Myocyte (in vitro differentiated cells): ENCODE data around the gene XXYLT1. TPM values are rescaled to one million over a fixed set of nuclear protein-coding genes. Genes with fewer than 3 reads are reported as not detected.
"Not testable (repeated sequence)": the region's sequence is repeated elsewhere in the genome, so short reads cannot be mapped to it uniquely, and the experiment has no call there.

ENCODE experiments used
- DNase-seq: peaks from one replicate; pipeline ENCODE4 v3.0.0-alpha.2; 2012; ENCODE audit warnings: low read depth
- total RNA-seq: library from RNA; depleted of rRNA; stranded (reverse); fragments of >200 nt; gene quantifications from 2 replicates; pipeline ENCODE4 v1.2.3, GENCODE V29; 2014

The XXYLT1 gene
- total RNA-seq, 1 donor from 2014 or later, result 14.5 TPM

DNA sequence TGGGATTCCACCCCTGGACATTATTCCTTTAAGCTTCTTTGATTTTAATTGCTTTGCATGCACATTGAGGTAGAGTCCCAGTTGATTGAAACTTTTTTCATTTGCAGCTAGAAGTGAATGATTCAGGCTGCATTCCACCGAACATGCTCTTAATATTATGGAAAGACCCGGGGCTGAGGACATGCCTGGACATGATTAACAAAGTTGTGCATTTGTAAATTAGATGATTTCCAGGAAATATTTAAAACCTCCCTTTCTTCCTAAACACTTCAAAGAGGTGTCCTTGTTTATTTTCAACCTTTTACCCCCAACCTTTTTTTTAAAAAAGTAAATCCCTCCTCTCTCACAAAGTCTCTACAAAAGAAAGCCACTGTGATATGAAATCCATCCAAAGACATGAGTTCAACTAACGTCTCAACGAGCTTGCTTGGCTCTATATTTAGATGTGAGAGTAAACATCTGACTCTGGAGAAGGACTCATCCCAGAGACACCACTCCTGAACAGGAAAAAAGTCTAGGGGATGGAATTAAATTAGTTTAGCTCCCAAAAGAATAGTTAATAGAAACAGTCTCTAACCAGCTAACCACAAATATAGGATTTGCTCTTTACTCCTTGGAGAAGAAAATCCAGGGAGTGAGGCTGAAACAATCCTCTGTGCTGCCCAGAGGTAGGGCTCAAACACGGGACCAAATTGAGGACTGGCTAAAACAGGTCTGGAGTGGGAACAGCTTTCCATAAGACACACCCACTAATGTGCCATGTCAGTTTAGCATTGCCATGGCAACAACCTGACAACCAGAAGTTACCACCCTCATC is 83.1 kb downstream of the XXYLT1 start:
- DNase-seq, result peak; percentile 64

DNA sequence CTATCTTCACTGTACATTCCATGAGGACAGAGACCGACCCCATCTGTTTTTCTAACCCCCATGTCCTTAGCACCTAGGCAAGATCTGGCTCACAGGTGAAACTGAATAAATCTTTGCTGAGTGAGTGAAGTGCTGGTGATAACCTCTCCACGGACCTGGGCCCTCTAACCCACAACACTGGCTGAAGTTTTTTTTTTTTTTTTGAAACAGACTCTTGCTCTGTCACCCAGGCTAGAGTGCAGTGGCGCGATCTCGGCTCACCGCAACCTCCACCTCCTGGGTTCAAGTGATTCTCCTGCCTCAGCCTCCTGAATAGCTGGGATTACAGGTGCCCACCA is 84.3 kb downstream of the XXYLT1 start:
- not testable (repeated sequence) for DNase-seq

DNA sequence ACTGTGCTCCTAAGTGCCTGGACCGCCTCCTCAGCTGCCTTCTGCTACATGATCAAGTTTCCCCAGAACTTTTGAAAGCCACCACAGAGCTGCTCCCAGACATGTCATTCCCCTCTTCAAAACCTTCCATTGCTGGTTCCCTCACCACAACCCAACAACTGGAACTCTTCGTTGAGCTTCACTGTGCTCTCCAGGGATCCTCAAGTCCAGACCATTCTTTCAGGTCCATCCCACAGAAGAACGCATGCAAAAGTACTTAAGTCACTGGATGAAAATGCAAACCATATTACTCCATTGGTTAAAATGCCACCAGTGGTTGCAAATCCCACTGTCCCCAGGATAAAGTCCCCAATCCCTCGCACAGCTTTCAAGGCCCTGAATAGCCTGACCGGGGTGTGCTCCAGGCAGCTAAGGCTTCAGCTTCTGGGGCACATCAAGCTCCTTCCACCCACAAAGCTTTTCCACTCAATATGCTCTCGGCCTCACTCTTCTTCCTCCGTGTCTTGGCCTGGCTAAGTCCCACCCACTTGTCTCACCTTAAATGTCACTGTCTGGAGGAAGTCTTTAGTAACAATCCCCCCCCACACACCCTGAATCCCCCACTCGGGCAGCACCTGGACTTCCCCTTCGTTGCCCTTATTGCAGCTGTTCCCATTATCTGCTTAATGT is 84.8 kb downstream of the XXYLT1 start:
- peak; percentile 92 for DNase-seq

DNA sequence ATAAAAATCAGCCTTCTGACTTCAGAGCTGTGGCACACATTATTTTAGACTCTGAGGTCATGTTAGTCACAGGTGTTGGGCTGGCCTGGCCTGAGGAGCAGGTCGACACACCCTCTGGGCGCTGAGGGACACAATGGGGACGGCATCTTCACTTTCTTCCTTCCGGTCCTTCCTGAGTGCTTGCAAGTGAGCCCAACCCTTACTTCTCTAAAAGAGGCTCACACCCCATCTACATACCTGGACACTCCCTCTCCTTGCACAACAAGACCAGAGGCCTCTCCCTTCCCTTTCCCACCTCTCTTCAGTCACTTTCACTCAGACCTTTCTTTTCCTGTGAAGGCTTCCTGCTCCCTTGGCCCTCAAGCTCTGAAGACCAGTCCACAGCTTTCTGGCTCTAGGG is 85.4 kb downstream of the XXYLT1 start:
- no peak for DNase-seq

DNA sequence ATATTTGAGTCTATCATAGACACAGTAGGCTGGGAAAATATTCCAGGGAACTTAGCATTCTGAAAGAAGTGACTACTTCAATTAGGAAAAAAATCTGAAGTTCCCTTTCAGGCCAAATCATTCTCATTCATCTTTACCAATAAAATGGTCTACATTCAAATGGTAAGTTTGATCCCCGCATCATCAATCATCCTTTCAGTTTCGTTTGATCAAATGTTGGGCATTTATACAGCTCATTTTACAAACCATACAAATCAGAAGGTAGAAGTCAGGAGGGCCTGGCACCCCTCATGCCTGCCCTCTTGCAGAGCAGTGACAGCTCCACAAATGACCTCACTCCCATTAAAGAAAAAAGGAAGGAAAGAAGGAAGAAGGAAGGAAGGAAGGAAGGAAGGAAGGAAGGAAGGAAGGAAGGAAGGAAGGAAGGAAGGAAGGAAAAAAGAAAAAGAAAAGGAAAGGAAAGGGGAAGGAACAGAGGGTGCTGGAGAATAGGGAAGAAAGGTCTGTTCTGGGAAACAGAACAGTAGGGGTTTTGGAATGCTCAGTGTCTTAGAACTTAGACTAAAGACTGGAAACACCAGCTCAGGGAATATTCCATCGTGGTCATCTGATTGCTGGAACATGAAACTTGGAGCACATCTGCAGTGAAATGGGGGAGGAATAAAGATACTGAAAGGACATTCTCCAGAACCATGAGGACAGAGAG is 86.1 kb downstream of the XXYLT1 start:
- DNase-seq, result no peak

DNA sequence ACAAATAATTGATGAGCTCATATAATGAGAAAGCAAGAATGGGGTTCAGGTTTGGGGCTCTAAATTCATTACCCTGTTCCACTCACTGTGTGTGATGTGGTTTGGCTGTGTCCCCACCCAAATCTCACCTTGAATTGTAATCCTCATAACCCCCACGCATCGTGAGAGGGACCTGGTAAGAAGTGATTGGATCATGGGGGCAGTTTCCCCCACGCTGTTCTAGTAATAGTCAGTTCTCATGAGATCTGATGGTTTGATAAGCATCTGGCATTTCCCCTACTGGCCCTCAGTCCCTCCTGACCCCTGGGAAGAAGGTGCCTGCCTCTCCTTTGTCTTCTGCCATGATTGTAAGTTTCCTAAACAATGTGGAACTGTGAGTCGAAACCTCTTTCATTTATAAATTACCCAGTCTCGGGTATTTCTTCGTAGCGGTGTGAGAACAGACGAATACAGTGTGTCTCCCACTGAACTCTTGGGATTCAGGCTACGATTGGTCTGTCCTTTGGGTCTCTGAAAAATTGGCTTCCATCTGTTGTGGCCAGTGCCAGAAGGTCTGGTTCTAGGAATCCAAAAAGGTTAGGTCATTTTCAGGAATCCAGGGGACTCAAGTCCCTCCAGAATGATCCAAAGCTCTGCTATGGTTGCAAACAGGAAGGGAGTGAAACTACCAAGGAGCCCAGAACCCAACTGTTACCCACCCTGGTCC is 87.7 kb downstream of the XXYLT1 start:
- DNase-seq, result peak; percentile 18

- DNase-seq, result no peak
Observed at GRCh38 chr3:195182470-195182795, 88.5 kb downstream of the XXYLT1 start.

GRCh38 chr3:195181741-195182469 is 89.1 kb downstream of the XXYLT1 start:
- DNase-seq, result no peak

DNA sequence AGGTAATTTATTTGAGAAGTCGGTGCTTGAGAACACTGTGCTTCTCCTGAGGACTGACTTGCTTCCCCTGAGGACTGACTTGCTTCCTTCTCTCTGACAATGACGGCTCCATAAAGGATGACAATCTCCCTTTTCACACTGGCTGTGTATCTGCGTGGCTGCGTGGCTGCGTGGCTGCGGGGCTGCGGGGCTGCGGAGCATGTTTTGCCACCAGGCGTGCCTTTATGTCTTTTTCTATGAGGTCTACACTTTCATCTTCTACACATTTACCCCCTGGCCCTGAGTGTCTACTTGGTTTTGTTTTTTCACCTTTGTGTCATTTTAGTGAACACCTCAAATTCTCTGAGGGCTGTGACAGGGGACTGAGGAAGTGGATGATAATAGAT is 89.9 kb downstream of the XXYLT1 start:
- no peak for DNase-seq

DNA sequence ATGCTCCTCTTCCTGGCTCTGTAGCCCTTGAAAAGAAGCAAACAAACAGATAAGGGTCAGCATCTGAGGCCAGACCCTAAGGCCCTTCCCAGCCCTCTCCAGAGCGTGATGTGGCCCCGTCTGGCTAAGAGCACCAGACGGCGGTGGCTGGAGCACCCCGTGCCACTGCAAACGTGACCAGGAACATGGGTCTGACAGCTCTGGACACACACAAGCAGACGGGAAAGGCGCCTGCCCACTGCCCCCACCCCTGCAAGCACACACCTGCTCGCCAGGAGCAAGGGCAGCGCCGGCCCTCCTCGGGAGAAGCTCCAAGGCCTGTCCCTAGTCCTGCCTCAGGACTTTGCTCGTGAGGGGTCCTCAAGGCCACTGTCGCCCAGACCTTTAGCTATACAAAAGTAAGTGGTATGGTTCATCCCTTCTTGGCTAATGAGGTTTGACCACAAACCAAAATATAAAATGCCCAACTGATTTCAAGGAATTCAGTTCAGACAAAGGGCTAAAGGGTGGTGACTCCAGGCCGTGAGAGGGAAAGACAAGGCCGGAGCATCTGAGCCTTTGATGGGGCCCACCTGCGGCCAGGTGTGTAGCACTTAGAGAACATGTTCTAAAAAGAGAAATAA is 90.4 kb downstream of the XXYLT1 start:
- no peak for DNase-seq

GRCh38 chr3:195179776-195180489 is 91.0 kb downstream of the XXYLT1 start:
- DNase-seq, result no peak

DNA sequence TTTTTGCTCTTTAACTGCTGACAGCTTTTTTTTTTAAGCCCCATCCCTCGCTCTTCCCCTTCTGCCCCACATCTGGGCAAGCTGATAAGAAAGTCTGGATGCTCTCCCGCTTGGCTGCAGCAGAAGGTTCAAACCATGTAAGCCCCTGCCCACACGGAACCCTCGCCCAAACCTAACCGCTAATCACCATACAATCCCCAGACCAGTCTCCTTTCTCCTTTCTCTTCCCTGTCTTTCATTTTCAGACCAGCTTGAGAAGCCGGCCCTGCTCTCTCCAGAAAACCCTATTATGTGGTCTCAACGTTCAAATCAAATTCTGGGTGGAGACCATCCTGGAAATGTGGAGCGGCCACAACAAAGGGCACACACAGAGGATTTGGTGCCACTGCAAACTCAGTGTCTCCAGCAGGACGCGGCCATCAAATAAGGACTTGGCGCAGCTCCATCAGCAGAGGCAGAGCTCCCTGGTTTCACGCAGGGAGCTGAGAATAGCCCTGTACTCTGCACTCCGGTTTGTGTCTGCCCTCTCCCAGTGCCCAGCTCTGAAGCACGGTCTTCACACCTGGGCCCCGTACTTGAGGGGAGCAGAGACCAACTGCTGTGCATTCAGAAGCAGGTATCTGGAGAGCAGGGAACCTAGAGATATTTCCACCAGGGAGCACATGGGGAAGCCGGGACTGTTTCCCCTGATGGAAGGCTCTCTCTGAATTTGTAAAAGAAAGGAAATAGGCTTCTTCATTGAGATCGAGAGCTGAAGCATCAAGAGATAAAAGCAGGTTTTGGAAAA is 92.6 kb downstream of the XXYLT1 start:
- DNase-seq, result no peak

DNA sequence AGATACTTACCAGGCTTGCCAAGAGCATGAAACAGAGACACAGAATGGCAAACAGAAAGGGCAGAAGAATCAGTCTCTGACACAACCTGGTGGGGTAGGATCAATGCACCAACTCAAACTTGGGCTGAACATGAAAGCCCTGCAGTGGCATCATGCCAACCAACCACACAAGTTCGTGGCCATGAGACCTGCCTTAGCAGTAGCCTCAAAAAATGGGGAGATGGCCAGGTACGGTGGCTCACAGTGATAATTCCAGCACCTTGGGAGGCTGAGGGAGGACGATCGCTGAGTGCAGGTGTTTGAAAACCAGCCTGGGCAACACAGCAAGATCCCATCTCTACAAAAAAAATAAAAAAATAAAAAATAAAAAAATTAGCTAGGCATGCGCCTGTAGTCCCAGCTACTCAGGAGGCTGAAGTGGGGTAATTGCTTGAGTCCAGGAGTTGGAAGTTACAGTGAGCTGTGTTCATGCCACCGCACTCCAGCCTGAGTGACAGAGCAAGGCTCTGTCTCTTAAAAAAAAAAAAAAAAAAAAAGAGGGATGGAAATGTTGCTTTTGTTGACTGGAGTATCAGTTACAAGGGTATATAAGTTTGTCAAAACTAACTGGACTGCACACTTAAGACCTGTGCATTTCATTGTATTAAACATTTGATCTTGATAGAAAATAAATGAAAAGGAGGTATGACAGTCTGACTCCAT is 93.4 kb downstream of the XXYLT1 start:
- no peak for DNase-seq

- no peak for DNase-seq
Observed at GRCh38 chr3:195176776-195177175, 94.2 kb downstream of the XXYLT1 start.

GRCh38 chr3:195175476-195176337 is 95.3 kb downstream of the XXYLT1 start:
- no peak for DNase-seq

GRCh38 chr3:195175076-195175475 is 95.9 kb downstream of the XXYLT1 start:
- DNase-seq, result no peak

GRCh38 chr3:195173657-195174056 is 97.3 kb downstream of the XXYLT1 start:
- DNase-seq, result no peak

DNA sequence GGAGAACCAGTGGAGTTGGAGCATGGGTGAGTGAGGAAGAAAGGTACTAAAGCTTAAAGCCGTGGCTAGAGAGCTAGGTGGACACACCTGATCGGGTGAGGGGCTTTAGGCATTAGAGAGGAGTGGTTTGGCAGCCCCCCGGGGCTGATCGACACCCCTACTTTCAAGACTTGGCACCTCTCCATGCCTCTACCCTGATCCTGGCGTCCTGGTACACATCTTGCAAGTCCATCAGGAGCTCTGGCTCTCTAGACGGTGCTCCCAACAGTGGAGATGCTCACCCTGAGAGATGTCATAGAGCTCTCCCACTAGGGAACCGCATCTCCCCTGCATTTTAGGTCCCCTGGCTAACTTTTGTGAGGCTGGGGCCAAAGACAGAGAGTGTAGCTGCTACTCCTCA is 98.1 kb downstream of the XXYLT1 start:
- no peak for DNase-seq
